HG02840 (cell line): Measurements from ENCODE around the gene PLEKHH1.

Source experiments
- ATAC-seq: cut with Tn5 transposase; IDR thresholded peaks from one replicate; pipeline ENCODE4 v1.9.1; 2021; ENCODE audit warnings: mild to moderate bottlenecking, moderate library complexity, moderate number of reproducible peaks; ENCODE audit not compliant: unreplicated experiment, low FRiP score

Gene PLEKHH1

GRCh38 chr14:67508956-67509355 lies 24.1 kb upstream of the PLEKHH1 start:
- no peak for ATAC-seq

- ATAC-seq: no peak
These were observed 23.0 kb upstream of the PLEKHH1 start for GRCh38 chr14:67510121-67510520.

GRCh38 chr14:67510836-67511235 lies 22.3 kb upstream of the PLEKHH1 start:
- ATAC-seq: no peak

- no peak for ATAC-seq
These were observed 20.4 kb upstream of the PLEKHH1 start for GRCh38 chr14:67512463-67513310.

GRCh38 chr14:67513631-67514108 lies 19.4 kb upstream of the PLEKHH1 start:
- no peak for ATAC-seq

GRCh38 chr14:67514203-67514607 lies 18.9 kb upstream of the PLEKHH1 start:
- ATAC-seq: no peak

- ATAC-seq: no peak
These were observed 18.3 kb upstream of the PLEKHH1 start for GRCh38 chr14:67514650-67515385.

- no peak for ATAC-seq
These were observed 17.6 kb upstream of the PLEKHH1 start for GRCh38 chr14:67515386-67516079.

GRCh38 chr14:67516676-67517075 lies 16.4 kb upstream of the PLEKHH1 start:
- ATAC-seq: no peak

- no peak for ATAC-seq
These were observed 16.0 kb upstream of the PLEKHH1 start for GRCh38 chr14:67517083-67517482.

GRCh38 chr14:67519406-67519805 lies 13.7 kb upstream of the PLEKHH1 start:
- ATAC-seq: no peak

GRCh38 chr14:67520482-67520881 lies 12.6 kb upstream of the PLEKHH1 start:
- ATAC-seq: no peak

- no peak for ATAC-seq
These were observed 10.8 kb upstream of the PLEKHH1 start for GRCh38 chr14:67522270-67522669.

GRCh38 chr14:67523764-67524633 lies 9.1 kb upstream of the PLEKHH1 start:
- no peak for ATAC-seq

- no peak for ATAC-seq
These were observed 8.5 kb upstream of the PLEKHH1 start for GRCh38 chr14:67524634-67524963.

- no peak for ATAC-seq
These were observed 7.7 kb upstream of the PLEKHH1 start for GRCh38 chr14:67525389-67525788.

GRCh38 chr14:67526181-67526580 lies 6.9 kb upstream of the PLEKHH1 start:
- ATAC-seq: no peak

- no peak for ATAC-seq
These were observed 6.2 kb upstream of the PLEKHH1 start for GRCh38 chr14:67526676-67527459.

GRCh38 chr14:67527756-67528155 lies 5.3 kb upstream of the PLEKHH1 start:
- ATAC-seq: no peak
